Smooth muscle cell (in vitro differentiated cells): ENCODE data around the gene KATNIP. TPM values are rescaled to one million over a fixed set of nuclear protein-coding genes. Genes with fewer than 3 reads are reported as not detected.

Experiments
- DNase-seq: peaks from one replicate; lab custom pipeline; 2025; ENCODE audit not compliant: unreplicated experiment; lab: John Stamatoyannopoulos, UW
- H2AFZ ChIP-seq: fragments of 200-600 bp; sonication (generic); 2 replicates; pipeline ENCODE4 v1.6.0; 2016; ENCODE audit warnings: antibody characterized with exemption, low read depth, mild to moderate bottlenecking
- H3F3A ChIP-seq: fragments of 200-600 bp; sonication (generic); 2 replicates; pipeline ENCODE4 v1.6.0; 2017; ENCODE audit warnings: antibody characterized with exemption, low read depth
- H3K27ac ChIP-seq: fragments of 200-600 bp; sonication (generic); 2 replicates; pipeline ENCODE4 v1.5.1; 2016; ENCODE audit warnings: low read depth, mild to moderate bottlenecking
- H3K27me3 ChIP-seq: fragments of 200-600 bp; sonication (generic); 2 replicates; pipeline ENCODE4 v1.6.1; 2016; ENCODE audit warnings: low read depth, mild to moderate bottlenecking
- H3K36me3 ChIP-seq: fragments of 200-600 bp; sonication (generic); 2 replicates; pipeline ENCODE4 v1.5.1; 2016; ENCODE audit warnings: low read depth
- H3K4me1 ChIP-seq: fragments of 200-600 bp; sonication (generic); 2 replicates; pipeline ENCODE4 v1.5.1; 2016; ENCODE audit warnings: low read depth
- H3K4me2 ChIP-seq: fragments of 200-600 bp; sonication (generic); 2 replicates; pipeline ENCODE4 v1.6.0; 2016; ENCODE audit warnings: mild to moderate bottlenecking
- H3K4me3 ChIP-seq: fragments of 200-600 bp; sonication (generic); 2 replicates; pipeline ENCODE4 v1.5.1; 2016; ENCODE audit warnings: mild to moderate bottlenecking
- H3K79me2 ChIP-seq: fragments of 200-600 bp; sonication (generic); 2 replicates; pipeline ENCODE4 v1.6.0; 2016; ENCODE audit warnings: low read depth, mild to moderate bottlenecking
- H3K9ac ChIP-seq: fragments of 200-600 bp; sonication (generic); 2 replicates; pipeline ENCODE4 v1.6.0; 2016; ENCODE audit warnings: low read depth
- H3K9me3 ChIP-seq: fragments of 200-600 bp; sonication (generic); replicated peaks from 2 replicates; pipeline ENCODE4 v1.5.1; 2016; ENCODE audit warnings: low read depth
- H4K20me1 ChIP-seq: fragments of 200-600 bp; sonication (generic); 2 replicates; pipeline ENCODE4 v1.6.0; 2016; ENCODE audit warnings: low read depth
- CTCF ChIP-seq: fragments of 200-600 bp; sonication (generic); IDR thresholded peaks from 2 replicates; pipeline ENCODE4 v1.5.1; 2017; ENCODE audit warnings: borderline replicate concordance, mild to moderate bottlenecking, antibody characterized with exemption; ENCODE audit not compliant: insufficient read depth, poor library complexity, severe bottlenecking
- WGBS: methylation state at CpG from one replicate; pipeline ENCODE4 v1.1.7; 2016; ENCODE audit warnings: low lambda C conversion rate; 5-methylcytosine and 5-hydroxymethylcytosine counted together
- polyA plus RNA-seq: library from polyadenylated mRNA; unstranded; fragments of >200 nt; fragmentation: Nextera tagmentation; extraction: Ambion mirVana; gene quantifications from 2 replicates; pipeline ENCODE4 v1.2.1, GENCODE V29; 2016
- total RNA-seq: library from RNA; depleted of rRNA; stranded (reverse); fragments of >200 nt; gene quantifications from 2 replicates; pipeline ENCODE4 v1.2.3, GENCODE V29; 2014

The KATNIP gene
- total RNA-seq (8.6 and 12.4 TPM in 2 replicates), polyA plus RNA-seq (5.2 and 9.8 TPM in 2 replicates)

GRCh38 chr16:27549746-27550581 is at the start of gene KATNIP, which contains the start of gene GTF3C1:
Gene KATNIP (plus strand): TSS chr16:27550144. CDS start chr16:27550171, 27 bp downstream.
Gene GTF3C1 (minus strand): TSS chr16:27549913. CDS start chr16:27549890, 23 bp downstream.
- Histone ChIP-seq H3F3A (peaks cover 8% of the 10 kb centered on the region), H3K27me3 (no peaks in the 10 kb centered on the region), H3K4me2 (peak within 1 kb of the TSS; percentile 90), H3K79me2 (peaks cover 54% of the 10 kb centered on the region), H3K36me3 (peaks cover 4% of the 10 kb centered on the region), H3K4me1 (peaks cover 15% of the 10 kb centered on the region), H3K4me3 (peak within 1 kb of the TSS; percentile 63), H3K9me3 (no peaks in the 10 kb centered on the region), H2AFZ (peak within 1 kb of the TSS; percentile 72), H4K20me1 (peaks cover 43% of the 10 kb centered on the region), H3K9ac (peak within 1 kb of the TSS; percentile 85), H3K27ac (peak within 1 kb of the TSS; percentile 76)
- 1% methylated on average over 51 of the region's 59 CpGs for WGBS
- TF ChIP-seq CTCF = no peak
- peak; percentile 99 for DNase-seq

- no peak overlapping the region for H3K4me2 ChIP-seq
- no peaks in the 10 kb centered on the region for H3K27me3 ChIP-seq
- H3K27ac ChIP-seq = no peak overlapping the region
- no peaks in the 10 kb centered on the region for H3F3A ChIP-seq
- no peaks in the 10 kb centered on the region for H3K9me3 ChIP-seq
- 97% methylated on average over 3 of the region's 3 CpGs for WGBS
- no peak overlapping the region for H2AFZ ChIP-seq
- H3K36me3 ChIP-seq = peaks cover 32% of the 10 kb centered on the region
- H3K9ac ChIP-seq = no peak overlapping the region
- no peaks in the 10 kb centered on the region for H3K79me2 ChIP-seq
- TF ChIP-seq CTCF = no peak
- no peaks in the 10 kb centered on the region for H3K4me1 ChIP-seq
- H4K20me1 ChIP-seq = no peaks in the 10 kb centered on the region
- no peak for DNase-seq
- no peak overlapping the region for H3K4me3 ChIP-seq
Measured at GRCh38 chr16:27500801-27501200, 49.1 kb upstream of the KATNIP start.

- no peaks in the 10 kb centered on the region for H4K20me1 ChIP-seq
- H3K36me3 ChIP-seq = peaks cover 32% of the 10 kb centered on the region
- H2AFZ ChIP-seq = no peak overlapping the region
- no peak overlapping the region for H3K27ac ChIP-seq
- no peak overlapping the region for H3K9ac ChIP-seq
- no peaks in the 10 kb centered on the region for H3K4me1 ChIP-seq
- 85% methylated on average over 5 of the region's 5 CpGs for WGBS
- TF ChIP-seq CTCF = no peak
- DNase-seq = no peak
- no peaks in the 10 kb centered on the region for H3K79me2 ChIP-seq
- no peak overlapping the region for H3K4me3 ChIP-seq
- no peaks in the 10 kb centered on the region for H3F3A ChIP-seq
- H3K9me3 ChIP-seq = no peaks in the 10 kb centered on the region
- H3K4me2 ChIP-seq = no peak overlapping the region
- H3K27me3 ChIP-seq = no peaks in the 10 kb centered on the region
Measured at GRCh38 chr16:27503662-27504061, 46.3 kb upstream of the KATNIP start.
